DLD1 (cell line): ENCODE measurements around the gene SACS.

Source experiments
- in situ Hi-C: cut with HindIII; loops from 2 replicates; pipeline ENCODE4 v1.10.0; 2017; ENCODE audit warnings: low sequenced_read_pairs

The SACS gene, protein sequence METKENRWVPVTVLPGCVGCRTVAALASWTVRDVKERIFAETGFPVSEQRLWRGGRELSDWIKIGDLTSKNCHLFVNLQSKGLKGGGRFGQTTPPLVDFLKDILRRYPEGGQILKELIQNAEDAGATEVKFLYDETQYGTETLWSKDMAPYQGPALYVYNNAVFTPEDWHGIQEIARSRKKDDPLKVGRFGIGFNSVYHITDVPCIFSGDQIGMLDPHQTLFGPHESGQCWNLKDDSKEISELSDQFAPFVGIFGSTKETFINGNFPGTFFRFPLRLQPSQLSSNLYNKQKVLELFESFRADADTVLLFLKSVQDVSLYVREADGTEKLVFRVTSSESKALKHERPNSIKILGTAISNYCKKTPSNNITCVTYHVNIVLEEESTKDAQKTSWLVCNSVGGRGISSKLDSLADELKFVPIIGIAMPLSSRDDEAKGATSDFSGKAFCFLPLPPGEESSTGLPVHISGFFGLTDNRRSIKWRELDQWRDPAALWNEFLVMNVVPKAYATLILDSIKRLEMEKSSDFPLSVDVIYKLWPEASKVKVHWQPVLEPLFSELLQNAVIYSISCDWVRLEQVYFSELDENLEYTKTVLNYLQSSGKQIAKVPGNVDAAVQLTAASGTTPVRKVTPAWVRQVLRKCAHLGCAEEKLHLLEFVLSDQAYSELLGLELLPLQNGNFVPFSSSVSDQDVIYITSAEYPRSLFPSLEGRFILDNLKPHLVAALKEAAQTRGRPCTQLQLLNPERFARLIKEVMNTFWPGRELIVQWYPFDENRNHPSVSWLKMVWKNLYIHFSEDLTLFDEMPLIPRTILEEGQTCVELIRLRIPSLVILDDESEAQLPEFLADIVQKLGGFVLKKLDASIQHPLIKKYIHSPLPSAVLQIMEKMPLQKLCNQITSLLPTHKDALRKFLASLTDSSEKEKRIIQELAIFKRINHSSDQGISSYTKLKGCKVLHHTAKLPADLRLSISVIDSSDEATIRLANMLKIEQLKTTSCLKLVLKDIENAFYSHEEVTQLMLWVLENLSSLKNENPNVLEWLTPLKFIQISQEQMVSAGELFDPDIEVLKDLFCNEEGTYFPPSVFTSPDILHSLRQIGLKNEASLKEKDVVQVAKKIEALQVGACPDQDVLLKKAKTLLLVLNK (N-terminal part only)

DNA sequence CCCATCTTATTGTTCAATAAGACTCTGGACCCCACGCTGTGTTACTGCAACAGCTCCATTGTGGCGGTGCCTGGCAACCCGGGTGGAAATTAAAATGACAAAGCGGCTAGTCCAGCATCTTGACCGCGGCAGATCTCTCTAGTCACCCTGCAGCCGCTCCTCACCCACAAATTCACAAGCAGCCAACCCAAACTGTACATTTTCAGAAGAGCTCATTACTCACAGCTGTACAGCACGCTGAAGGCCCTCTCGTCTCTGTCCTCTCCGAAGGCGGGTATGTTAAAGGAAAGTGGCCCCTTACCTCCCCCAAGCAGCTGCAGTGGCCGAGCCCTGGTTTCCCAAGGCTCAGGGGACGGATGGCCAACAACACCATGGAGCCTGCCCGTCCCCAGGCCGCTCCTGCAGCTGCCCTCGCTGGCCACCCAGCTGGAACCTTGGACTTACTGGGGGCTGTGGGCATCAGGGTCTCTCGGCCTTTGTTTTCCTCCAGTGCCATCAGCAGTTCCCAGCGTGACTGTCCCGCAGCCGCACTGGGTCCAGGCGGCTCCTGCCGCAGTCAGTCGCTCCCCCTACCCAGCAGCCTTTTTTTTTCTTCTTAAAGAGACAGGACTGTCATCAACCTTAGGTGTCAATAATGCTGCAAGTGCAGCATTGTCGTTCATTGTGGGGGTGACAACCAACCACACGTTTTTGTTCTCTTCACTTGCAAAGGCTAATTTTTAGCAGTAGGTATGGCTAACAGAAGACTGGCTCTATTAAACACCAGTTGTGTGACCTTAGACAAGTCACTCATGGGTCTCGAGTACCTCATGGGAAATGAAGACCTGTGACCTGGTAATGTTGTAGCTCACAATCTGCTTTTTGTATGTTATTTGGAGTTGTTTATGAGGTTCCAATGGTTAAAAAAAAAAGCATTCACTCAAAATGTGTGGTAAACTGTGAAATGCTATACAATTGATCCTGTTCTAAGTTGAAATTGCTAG, at the start of gene SACS:
SACS (minus strand) TSS at position 532 of the 983 bp plus-strand sequence. CDS start 22,463 bp downstream, outside the sequence.
- in situ Hi-C loops, result no loop called here

DNA sequence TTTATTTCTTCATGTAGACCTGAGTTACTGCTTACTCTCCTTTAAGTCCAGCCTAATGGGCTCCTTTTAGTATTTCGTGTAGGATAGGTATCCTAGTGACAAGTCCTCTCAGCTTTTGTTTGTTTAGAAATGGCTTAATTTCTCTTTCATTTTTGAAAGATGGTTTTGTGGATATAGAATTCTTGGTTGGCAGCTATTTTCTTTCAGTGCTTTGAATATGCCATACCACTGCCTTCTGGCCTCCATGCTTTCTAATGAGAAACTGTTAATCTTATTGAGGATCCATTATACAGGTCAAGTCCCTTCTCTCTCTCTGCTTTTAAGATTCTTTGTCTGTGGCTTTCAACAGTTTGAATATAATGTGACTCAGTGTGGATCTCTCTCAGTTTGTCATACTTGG, 46.8 kb upstream of the SACS start:
- in situ Hi-C loops, result no loop called here

DNA sequence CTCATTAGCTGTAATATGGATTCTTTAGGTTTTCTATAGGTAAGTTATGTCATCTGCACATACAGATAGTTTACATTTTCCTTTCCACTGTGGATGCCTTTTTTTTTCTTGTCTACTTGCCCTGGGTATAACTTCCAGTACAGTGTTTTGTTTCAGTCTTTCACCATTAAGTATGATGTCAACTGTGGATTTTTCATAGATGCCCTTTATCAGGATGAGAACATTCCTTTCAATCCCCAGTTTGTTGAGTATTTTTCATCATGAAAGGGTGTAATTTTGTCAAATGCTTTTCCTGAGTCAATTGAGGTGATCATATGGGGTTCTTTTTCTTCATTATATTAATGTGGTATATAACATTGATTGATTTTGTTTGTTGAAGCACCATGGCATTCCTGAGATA, 43.6 kb upstream of the SACS start:
- in situ Hi-C loops, result no loop called here

DNA sequence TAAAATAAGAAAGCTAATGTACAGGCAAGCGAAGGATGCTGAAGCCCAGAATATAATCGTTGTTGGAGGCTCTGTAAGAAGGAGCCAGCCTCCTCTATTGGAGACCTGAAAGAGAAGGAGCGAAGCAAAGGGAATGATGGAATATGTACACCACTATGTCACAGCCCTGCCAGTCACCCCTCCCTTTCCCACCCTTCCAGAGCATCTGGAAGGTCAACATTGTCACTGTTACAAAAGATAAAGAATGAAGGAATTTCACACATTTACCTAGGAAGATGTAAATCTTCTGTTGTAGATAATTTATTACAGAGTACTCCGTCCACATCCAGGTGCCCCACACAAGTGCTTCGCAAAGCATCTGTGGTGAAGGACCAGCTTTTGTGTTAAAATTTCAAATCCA, 39.7 kb upstream of the SACS start:
- in situ Hi-C loops, result no loop called here

DNA sequence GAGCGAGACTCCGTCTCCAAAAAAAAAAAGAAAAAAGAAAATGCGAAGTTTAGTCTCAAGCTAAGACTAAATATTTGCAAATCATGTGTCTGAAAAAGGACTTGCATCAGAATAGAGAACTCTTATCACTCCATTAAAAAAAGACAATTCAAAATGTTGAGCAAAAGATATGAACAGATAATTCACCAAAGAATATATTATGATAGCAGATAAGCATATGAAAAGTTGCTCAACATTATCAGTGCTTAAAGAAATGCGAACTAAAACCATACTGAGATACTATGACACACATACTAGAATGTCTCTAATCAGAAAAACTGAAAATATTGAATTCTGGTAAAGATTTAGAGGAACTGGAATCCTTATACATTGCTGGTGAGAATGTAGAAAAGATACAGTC, 38.7 kb upstream of the SACS start:
- in situ Hi-C loops, result no loop called here

DNA sequence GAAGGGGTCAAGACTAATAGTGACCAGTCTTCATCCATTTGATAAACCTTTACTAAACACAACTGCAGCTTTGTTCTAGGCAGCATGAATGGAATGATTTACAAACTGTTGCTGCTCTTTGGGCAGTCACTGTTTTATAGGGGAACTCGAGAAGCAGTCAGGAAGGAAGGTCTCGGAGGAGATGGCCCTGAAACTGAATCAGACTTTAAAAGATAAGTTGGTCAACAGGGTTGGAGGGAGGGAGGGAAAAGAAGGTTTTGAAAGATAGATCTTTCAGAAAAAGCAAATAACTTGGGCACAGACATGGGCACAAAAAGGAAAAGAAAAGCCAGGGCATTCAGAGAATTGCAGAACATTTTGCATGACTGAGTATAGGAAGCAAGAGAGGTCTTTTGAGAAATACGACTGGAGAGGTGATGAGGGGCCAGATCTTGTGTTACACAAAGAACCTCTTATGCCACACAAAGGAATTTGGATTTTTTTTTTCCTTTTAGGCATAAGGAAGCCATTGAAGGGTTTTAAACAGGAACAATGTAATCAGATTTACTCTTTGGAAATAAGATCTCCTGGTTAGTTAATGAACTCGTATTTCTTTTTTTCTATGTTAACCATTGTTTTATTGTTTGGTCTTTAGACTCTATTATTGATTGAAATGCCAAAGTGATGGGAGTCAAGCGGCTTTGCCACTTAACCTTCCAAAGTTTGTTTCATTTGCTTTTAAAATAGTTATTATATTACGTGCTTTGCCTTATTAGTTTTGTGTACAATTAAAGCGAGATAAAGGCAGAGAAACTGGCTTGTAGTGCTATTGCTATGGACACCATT, 37.5 kb upstream of the SACS start:
- in situ Hi-C loops, result no loop called here

DNA sequence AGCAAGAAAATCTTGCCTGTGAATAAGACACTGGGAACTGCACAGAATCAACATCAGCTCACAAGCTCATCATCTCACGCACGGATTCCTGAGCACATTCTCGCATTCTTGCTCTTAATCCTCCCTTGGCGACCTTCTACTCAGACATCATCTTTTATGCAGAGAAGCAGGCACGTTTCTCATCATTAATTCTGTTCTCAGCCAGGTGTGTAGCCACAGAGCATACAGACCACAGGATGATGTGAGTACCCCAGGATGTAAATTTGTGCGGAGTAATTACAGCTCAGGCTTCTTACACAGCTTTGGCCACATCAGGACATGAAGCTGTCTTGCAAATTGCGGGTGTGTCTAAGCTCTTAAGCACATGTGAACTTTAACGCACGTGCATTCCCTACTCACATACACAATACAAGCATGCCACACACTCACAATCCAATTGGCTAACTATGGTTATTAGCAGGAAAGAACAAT, 36.5 kb upstream of the SACS start:
- in situ Hi-C loops, result no loop called here

DNA sequence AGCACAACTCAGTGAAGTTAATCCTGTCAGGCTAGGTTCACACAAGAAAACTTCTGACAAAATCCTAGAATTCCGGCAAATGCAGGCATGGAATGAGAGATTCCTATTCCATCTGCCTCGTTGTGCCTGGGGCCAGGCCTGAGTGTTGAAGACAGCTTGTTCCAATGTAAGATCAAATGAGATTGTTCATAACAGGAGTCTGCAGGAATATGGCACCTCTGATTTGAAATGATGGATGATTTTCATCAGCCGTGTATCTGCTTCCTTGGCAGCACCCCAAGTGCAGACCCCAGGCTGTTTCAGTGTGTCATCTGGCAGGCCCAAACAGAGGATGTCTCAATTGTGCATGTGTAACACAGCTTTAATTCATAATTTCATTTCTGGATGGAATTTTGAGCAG, 35.3 kb upstream of the SACS start:
- in situ Hi-C loops, result no loop called here

DNA sequence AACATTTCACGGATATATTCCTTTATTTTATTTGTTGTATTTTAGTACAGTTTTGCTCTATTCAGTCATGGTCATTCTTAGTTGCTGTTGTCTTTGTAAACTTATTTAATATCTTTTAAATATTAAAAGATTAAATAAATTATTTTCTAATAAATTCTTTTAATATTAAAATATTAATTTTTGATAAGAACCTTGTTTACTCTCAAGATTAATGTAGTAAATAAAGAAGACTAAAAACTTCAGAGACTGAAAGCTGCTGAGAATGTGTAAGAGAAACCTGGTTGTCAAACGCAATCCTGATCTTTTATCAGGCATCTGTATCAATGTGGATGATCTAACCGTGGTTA, 34.4 kb upstream of the SACS start:
- in situ Hi-C loops, result no loop called here

DNA sequence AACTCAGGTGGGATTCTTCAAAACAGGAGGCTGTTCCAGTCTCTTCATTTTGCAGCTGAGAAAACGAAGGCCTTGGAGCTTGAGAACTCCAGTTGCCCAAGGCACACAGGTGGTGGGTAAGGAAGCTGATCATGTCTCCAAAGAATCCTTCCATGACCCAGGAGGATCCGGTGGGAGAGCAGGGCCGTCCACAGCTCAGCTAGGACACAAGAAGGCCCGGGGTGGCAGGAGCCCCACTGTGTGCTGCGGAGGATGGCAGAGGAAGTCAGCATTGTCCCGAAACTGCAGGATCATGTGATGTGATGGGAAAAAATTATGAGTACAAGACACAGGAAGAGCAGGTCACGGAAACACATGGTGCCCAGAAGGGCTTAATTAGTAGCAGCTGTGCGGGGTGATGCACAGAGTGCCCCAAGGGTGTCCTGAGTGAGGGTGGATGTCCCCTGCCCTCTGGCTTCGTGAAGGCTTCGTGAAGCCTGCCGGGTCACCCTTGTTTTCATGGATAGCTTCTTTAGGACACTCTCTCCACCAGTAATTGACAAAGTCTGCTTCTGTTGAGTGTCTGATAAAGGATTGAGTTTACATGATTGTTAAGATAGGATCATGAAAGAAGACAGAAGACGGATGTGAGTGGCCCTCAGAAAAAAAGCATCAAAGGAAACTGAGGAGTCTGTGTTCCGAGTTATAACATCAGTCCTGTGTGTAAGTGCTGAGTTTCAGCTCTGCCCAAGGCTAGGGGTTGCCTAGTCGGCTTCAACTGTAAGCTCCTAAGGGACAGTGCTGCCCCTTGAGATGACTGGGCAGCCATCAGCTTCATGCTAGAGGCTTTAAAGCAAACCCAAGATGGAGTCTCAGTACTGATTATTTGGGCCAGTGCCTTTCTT, 33.8 kb upstream of the SACS start:
- in situ Hi-C loops, result no loop called here

DNA sequence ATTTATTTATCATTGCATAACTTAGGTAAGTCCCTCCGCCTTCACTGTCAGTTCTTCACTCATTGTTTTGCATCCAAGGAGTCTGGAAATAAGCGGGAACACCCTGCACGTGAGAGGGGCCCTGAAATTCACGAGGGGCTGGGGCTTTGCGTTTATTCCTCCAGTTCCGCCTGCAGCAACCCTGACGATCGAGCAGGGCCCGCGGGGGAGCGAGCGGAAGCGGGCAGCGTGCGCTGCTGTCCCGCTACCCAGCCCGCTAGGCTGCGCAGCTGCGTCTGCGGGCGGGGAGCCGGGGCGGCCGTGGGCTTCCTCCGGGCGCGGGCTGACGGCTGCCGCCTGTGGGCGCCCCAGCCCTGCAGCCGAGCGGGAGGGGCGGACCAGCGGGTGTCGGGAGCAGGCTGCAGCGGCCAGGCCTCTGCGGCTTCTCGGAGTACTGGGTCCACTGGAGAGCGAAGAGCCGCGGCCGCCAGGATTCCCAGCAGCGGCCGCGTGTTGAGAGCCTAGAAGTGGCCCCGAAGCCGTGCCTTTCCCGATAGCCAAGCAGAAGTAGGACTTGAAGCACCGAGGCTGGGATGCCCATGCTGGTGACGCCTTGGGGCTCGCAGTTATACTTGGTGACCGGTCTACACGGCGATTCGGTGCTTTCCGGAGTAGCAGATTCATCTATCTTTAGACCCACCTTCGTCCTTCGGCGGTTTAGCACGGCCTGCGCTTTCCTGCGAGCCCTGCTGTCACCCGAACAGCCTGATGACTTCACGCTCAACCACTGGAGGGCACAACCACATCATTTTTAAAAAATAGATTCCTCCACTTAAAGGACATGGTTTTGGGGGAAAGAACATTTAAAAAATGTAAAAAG, 32.9 kb upstream of the SACS start:
- in situ Hi-C loops, result no loop called here

DNA sequence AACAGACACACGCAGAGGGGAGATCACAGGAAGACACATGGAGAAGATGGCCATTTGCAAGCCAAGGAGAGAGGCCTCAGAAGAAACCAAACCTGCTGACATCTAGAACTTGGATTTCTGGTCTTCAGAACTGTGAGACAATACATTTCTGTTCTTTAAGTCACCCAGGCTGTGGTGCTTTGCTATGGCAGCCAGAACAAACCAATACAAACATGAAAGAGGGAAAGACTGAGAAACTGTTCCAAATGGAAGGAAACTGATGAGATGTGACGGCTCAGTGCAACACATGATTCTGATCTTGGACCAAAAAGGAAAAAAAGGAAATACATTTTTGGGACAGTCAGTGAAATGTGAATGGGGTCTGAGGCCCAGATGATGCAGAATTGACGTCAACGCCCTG, 30.2 kb upstream of the SACS start:
- in situ Hi-C loops, result no loop called here

DNA sequence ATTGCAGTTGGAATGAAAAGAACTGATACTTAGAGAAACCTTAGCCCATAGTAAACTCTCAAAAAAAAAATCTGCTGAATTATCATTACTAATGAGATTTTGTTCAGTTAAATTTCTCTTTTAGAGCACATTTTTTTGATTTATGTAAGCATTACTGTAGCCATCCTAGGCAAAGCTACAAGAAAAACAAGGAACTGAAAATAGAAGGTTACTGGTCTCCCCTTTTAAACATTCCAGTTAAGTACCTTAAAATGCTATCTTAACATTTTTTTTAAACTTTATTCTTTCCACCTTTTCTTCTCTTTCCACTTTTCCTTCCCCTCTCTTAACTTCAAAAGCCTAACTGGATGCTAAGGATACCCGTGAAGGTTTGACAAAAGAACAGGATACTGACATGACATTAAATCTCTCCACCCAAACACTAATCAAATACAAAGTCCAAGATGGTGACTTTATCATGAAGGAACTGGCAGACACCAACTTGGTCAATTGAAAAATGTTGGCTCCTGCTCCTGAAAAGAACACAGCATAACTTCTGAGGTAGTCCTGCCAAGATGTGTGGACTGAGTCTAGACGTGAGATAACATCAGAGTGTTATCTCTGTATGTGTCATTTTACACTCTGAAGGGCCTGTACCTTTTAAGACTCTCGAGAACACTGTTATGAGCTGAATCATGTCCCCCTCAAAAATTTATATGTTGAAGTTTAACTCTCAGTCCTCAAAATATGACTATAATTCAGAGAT, 29.5 kb upstream of the SACS start:
- in situ Hi-C loops, result no loop called here

DNA sequence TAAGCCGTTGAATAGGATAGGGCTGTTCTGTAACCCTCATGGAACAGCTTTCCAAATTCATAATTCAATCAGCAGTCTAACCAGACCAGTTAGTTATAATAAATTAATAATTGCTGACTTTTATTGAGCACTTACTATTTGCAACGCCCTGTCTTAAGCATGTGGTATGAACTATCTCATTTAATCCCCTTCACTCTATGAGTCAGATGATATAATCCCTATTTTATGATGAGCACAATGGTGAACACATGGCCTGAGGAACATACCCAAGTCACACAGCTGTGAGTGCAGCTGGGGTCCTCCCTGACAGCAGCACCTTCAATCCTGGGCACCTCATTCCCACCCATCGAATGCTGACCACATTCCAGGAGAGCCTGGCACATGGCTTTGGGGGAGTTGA, 28.0 kb upstream of the SACS start:
- in situ Hi-C loops, result no loop called here

DNA sequence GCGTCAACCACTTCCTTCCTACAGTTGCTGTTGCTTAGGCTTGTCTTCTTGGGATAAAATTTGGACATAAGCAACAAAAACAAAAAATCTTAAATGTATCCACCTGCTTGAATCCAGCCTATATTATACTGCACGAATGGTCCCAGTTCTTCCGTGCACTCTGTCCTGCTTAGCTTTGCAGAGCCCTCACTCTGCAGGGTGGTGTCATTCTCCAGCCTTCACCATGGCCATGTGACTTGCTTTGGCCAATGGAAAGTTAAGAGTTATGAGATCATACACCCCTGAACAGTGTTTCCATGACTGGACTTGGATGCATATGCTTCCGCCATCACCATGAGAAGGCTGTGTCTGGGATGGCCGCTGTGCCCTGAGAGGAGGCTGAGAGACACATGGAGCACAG, 27.4 kb upstream of the SACS start:
- in situ Hi-C loops, result no loop called here

DNA sequence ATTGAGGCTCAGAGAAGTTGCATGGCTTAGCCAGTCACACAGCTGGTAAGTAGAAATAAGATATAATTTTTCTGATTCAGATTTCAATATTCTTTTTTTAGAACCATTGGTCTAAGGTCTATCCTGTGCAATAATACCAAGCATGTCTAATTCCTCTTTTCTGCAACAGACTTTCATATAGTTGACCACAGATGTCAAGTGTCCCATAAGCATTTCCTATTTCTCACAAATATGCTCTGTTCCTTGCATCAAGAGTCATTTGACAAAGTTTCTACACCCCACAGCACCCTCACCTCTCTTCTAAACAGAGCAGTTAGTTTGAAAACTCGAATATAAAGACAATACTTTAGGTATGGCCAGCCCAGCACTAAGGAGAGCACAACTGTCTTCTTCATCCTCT, 26.8 kb upstream of the SACS start:
- in situ Hi-C loops, result no loop called here

DNA sequence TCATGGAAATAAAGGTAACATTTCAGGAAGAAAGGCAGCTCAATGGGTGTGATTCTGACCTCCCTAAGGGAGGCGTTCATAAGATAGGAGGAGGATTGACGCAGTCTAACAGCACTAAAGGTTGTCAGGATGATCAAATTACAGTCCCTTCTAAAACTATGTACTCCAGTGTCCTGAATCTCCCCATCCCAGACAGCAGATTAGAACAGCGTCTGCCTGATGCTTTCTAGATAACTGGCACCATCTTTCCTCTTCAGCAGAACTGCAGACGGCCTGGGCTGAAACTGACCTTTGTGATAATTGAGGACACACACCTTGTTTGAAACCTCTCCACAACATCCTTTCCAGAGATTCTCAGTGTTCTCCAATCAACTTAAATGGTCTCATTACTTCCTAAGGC, 25.5 kb upstream of the SACS start:
- in situ Hi-C loops, result no loop called here
